HG03159 (cell line): Measurements from ENCODE around the gene ELF5.

Source experiments
- ATAC-seq: cut with Tn5 transposase; IDR thresholded peaks from one replicate; pipeline ENCODE4 v1.9.1; 2021; ENCODE audit warnings: mild to moderate bottlenecking, moderate library complexity; ENCODE audit not compliant: unreplicated experiment

The ELF5 gene

GRCh38 chr11:34493926-34494595 lies 19.5 kb downstream of the ELF5 start:
- no peak for ATAC-seq

- no peak for ATAC-seq
Observed at GRCh38 chr11:34493468-34493867, 20.1 kb downstream of the ELF5 start.

DNA sequence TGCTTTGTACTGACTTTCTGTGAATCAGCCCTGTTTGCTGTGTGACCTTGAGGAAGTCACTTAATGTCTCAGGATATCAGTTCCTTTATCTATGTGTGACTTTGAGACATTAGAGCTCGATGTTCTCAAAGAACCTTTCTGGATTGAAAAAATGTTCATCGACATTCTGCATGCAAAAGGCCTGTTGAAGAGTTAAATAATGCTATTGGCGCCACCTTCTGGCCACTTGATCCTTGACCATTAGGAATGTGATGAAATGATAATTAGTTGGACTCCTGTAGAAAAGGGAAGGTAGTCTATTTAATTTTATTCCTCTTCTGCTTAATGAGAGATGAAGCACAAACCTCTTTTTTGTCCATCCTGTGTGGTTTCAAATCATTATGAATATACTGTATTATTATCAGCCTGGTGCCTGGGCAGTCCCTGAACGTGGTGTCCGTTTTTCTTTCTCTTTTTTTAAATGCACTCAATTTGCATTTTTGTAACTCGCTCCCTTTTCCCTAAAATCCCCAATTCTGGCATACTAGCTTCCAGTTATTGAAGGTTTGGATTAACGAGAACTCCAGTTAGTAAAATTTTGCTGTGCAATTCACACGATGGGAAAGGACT lies 20.7 kb downstream of the ELF5 start:
- no peak for ATAC-seq

DNA sequence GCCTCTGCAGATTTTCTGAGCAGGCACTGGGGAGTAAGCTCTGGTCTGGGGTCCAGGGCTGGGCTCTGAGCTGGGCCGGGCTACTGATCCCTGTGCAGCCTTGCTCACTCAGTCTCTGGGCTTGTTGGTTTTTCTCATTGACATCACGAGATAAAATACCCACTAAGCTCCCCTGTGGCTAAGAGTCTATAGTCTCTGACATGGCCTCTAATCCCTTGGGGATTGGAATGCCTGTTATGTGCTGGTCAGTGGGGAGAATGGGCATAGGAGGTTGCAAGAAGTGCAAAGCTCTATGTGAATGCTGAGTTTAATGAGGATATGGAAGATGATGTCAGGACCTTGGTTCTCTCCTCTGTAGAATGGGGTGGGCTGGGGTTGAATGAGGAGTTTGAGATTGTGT lies 23.3 kb downstream of the ELF5 start:
- ATAC-seq, result no peak

- ATAC-seq, result no peak
Observed at GRCh38 chr11:34488855-34489557, 24.6 kb downstream of the ELF5 start.

- ATAC-seq, result no peak
Observed at GRCh38 chr11:34487430-34487829, 26.2 kb downstream of the ELF5 start.

GRCh38 chr11:34483106-34483874 lies 30.3 kb downstream of the ELF5 start:
- no peak for ATAC-seq

DNA sequence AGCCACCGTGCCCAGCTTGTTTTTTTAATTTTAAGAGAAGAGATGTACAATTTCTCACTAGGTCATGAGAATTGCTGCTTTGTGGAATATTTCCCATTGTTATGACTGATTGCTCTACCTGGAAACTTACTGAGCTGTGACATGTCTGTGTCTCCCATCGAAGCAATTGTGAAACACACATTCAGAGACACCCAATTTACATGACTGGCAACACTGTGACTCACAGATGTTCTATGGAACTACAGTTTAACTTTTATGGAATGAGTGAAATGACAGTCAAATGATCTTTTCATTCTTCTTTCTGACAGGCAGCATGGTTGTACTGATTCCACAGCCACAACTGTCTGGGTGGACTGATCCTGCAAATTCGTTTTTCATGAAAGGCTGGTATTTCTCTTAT lies 32.3 kb downstream of the ELF5 start:
- ATAC-seq, result no peak

DNA sequence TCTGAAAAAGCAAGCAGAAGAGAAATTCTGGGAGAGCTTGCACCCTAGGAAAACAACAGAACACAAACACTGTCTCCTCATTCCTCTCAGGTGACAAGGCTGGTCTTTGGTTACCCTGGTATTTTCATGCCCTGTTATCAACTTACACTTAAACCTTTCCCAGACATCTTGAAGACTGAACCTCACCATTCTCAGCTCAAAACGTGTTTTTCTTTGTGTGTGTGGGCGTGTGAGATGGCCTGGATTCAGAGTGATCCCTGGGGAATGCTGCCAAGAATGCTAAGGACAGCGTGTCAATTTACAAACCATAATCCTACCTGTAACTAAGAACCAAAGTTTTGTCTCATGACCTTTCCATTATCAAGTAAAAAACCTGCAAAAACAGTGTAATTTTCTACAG lies 33.3 kb downstream of the ELF5 start:
- no peak for ATAC-seq

DNA sequence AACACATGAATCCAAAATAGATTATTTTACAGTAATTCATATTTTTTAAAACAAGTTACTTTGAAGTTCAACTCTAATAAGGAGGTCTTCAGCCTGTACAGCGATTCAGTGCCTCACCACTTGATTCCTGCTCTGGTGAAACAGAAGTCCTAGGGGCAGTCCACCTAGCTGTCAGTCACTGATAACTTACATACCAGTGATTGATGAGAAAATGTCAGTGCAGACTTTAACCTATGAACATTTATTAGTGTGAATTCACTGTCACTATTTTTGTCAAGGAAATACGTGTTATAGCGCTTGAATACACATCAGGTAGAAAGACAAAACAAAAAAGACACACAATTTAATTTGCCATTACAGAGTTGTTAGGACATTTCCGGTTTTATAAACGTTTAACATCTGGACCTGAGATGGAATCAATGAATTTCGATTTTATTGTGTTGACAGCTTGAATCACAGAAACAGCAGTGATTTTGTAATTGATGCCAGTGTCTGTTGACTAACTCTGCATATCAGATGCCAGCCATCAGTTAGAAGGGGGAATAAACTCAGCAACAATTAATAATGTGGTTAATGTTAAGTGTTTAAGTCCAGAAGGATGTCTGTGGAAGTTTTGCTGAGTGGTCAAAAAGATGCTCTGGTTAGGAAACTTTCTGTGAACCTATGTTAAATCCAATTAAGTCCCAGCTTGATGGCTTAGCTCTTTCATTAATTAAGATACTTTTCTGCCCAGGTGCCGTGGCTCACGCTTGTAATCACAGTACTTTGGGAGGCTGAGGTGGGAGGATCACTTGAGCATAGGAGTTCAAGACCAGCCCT lies 34.5 kb downstream of the ELF5 start:
- ATAC-seq, result no peak

DNA sequence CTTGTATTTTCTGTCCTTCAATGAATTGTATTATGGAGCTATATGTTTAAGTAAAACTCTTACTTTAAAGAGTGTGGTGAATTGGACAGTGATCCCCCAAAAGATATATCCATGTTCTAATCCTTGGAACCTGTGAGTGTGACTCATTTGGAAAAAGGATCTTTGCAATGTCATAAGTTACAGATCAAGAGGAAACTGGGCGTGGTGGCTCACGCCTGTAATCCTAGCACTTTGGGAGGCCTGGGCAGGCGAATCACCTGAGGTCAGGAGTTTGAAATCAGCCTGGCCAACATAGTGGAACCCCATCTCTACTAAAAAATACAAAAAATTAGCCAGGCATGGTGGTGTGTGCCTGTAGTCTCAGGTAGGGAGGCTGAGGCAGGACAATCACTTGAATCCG lies 36.7 kb downstream of the ELF5 start:
- no peak for ATAC-seq

DNA sequence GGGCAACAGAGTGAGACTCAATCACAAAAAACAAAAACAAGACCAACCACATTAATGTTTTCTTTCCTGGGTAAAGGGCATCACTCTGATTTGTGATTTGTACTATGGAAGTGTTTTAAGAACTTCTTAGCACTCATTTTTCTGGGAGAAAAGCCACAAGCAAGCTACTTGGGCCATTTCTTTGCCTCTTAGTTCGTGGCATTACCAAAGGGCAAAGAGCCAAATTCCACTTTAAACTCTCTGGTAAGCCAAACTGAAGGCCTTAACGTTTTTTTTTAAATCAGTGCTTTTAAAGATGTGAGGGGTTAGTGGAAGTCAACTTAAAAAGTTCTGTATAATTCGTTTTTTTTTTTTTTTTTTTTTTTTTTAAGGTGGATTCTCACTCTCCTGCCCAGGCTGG lies 37.9 kb downstream of the ELF5 start:
- ATAC-seq, result no peak

DNA sequence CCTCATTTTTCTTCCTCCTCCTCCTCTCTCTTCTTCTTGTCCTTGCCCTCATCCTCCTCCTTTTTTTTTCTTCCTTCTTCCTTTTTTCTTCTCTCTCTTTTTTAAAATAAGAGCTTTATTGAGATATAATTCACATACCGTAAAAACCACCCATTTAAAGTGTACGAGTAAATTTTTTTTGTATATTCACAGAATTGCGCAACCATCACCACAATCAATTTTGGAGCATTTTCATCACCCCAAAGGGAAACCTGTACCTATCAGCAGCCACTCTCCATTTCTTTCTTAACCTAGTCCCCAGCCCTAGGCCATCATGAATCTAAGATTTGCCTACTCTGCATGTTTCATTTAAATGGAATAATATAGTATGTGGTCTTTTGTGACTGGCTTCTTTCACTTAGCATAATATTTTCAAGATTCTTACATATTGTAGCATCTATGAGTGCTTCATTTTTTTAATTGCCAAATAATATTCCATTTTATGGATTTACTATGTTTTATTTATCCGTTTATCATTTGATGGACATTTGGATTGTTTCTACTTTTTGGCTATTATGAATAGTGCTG lies 39.9 kb downstream of the ELF5 start:
- no peak for ATAC-seq

DNA sequence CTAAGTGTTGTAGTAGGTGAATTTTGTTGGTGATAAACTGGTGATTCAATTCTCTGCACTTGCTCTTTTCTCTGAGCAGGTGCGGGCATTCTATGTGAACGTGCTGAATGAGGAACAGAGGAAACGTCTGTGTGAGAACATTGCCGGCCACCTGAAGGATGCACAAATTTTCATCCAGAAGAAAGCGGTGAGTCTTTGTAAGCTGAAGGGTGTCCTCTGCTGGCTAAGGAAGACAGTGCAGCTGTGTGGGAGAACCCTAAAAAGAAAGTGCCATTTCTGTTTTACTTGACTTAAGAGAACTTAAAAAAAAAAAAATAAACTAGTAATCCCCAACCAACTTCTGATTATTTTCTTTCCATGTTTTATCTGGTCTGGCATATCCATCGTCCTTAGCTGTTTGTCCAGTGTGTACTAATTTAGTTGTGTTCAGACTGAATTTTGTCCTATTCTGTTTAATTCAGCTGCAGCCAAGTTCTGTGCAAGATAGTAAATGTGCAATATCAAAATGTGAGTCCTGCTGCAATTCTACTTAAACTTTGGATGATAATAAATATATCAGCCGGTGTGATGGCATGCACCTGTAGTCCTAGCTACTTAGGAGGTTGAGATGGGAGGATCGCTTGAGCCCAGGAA lies 45.3 kb downstream of the ELF5 start:
- no peak for ATAC-seq

- ATAC-seq, result no peak
Observed at GRCh38 chr11:34466802-34467488, 46.6 kb downstream of the ELF5 start.

DNA sequence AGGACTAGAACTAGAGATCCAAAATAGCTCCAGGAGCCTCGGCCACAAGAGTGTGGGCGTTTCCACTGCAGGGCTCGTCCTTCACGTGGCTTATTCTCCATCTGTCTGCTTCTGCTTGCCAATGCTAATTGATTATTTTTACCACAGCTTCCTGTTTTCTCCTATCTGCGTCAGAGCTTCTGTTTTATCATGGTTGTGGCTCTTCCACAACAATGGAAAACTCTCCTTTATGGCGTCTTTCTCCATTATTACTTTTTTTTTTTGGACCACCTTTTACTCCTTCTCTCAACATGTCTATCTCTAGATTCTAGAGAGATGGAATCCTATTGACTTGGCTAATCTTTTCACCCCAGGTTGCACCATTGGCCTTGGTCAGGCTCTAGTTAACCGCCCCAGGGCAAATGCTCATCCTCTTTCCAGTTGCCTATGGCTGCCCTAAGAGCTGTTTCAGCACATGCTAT lies 49.0 kb downstream of the ELF5 start:
- no peak for ATAC-seq

- no peak for ATAC-seq
Observed at GRCh38 chr11:34461215-34461614, 52.4 kb downstream of the ELF5 start.

- ATAC-seq, result no peak
Observed at GRCh38 chr11:34460278-34460677, 53.3 kb downstream of the ELF5 start.

DNA sequence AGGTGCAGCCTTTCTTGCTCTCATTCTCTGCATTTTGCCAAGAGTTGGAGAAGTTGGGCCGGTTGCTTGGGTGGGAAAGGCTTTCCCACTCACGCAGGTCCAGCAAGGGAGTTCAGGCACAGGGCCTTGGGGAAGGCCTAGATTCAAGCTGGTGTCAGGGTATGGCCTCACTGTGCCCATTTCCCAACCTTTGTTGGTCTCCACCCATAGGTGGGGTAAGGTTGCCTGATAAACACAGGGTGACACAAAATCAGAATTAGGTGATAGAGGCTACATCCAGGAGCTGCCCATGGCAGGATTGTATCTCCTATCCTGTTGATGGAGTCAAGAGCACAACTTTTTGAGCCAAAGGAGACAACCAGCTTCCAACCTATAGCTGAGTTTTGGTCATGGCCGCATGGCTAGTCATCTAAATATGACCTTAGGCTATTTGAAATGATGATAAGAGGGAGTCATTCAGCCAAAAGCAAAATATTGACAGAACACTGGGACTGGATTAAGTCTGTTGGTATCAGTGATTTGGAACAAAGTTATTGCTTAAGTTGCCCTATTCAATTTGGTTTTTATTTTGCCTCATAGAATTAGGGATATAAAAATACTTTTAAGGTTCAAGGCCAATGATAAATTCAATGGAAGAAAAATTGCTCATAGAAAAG lies 54.0 kb downstream of the ELF5 start:
- no peak for ATAC-seq
